ENCODE data around the gene SH3RF3.

DNA sequence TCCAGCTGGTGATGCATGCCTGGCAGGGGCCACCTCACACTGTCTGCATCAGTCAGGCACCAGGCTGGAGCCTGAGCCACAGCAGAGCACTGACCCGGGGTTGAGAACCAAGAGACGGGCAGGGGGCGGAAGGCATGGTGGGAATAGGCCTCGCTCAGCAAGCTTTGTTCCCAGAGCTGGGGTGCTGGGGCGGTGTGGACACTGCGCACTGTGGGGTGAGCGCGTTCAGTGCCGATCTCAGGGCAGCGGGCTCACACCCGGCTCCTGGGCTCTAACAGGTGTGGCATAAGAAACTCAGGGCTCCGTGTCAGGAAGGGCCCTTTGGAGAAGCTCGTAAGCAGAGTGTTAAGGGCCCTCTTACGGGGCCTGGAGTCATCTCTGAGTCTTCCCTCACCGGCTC, 15.7 kb downstream of the SH3RF3 start:
- TF ChIP-seq EGR1 (IDR thresholded peaks at IDR 0.05; ENCODE audit: low read depth), result no peak
- TF ChIP-seq EZH2 (IDR thresholded peaks at IDR 0.05), result no peak
- TF ChIP-seq ZFX (IDR thresholded peaks at IDR 0.05), result no peak
- TF ChIP-seq, protein P1, sequence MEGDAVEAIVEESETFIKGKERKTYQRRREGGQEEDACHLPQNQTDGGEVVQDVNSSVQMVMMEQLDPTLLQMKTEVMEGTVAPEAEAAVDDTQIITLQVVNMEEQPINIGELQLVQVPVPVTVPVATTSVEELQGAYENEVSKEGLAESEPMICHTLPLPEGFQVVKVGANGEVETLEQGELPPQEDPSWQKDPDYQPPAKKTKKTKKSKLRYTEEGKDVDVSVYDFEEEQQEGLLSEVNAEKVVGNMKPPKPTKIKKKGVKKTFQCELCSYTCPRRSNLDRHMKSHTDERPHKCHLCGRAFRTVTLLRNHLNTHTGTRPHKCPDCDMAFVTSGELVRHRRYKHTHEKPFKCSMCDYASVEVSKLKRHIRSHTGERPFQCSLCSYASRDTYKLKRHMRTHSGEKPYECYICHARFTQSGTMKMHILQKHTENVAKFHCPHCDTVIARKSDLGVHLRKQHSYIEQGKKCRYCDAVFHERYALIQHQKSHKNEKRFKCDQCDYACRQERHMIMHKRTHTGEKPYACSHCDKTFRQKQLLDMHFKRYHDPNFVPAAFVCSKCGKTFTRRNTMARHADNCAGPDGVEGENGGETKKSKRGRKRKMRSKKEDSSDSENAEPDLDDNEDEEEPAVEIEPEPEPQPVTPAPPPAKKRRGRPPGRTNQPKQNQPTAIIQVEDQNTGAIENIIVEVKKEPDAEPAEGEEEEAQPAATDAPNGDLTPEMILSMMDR (IDR thresholded peaks at IDR 0.05 in 2 of 3, conservative IDR thresholded peaks at IDR 0.05 in 1 of 3; ENCODE audit: borderline replicate concordance in 1 of 3, insufficient read depth in 1 of 3, low read depth in 2 of 3, low read length in 2 of 3), result no peak
- TF ChIP-seq, protein P2, sequence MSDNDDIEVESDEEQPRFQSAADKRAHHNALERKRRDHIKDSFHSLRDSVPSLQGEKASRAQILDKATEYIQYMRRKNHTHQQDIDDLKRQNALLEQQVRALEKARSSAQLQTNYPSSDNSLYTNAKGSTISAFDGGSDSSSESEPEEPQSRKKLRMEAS (IDR thresholded peaks at IDR 0.05), result no peak
- no peak for TF ChIP-seq POLR2A (IDR thresholded peaks at IDR 0.05; ENCODE audit: borderline replicate concordance, extremely low read depth, insufficient read depth, insufficient read length)
- TF ChIP-seq, protein P3, sequence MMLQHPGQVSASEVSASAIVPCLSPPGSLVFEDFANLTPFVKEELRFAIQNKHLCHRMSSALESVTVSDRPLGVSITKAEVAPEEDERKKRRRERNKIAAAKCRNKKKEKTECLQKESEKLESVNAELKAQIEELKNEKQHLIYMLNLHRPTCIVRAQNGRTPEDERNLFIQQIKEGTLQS (IDR thresholded peaks at IDR 0.05), result no peak
- TF ChIP-seq CEBPB (IDR thresholded peaks at IDR 0.05; ENCODE audit: low read depth), result no peak
- TF ChIP-seq RAD21 (IDR thresholded peaks at IDR 0.05; ENCODE audit: low read depth), result no peak
- TF ChIP-seq SP1 (IDR thresholded peaks at IDR 0.05; ENCODE audit: low read depth), result no peak
- no peak for TF ChIP-seq ELF1 (IDR thresholded peaks at IDR 0.05; ENCODE audit: borderline replicate concordance, low read depth)
- TF ChIP-seq POLR2AphosphoS5 (IDR thresholded peaks at IDR 0.05; ENCODE audit: low read depth, low read length), result no peak

All from HCT116 (cell line).